Posterior cingulate gyrus (tissue), 11 donors: ENCODE results near the gene ADGRF5.
A peak's percentile ranks its signal among the peaks of the same experiment; 100 is the strongest.

ENCODE experiments used
- DNase-seq, 10 donors: peaks; one replicate each; pipeline versions ENCODE4 v3.0.0 to v3.0.0-alpha.2; 2020 to 2021; ENCODE audit warnings: mixed read lengths in 3 of 10
- intact Hi-C: fragments of 100-400 bp; cut with DNase I; formaldehyde crosslinking; loops from one replicate; pipeline ENCODE4 v1.15.1; 2023

The ADGRF5 gene, protein sequence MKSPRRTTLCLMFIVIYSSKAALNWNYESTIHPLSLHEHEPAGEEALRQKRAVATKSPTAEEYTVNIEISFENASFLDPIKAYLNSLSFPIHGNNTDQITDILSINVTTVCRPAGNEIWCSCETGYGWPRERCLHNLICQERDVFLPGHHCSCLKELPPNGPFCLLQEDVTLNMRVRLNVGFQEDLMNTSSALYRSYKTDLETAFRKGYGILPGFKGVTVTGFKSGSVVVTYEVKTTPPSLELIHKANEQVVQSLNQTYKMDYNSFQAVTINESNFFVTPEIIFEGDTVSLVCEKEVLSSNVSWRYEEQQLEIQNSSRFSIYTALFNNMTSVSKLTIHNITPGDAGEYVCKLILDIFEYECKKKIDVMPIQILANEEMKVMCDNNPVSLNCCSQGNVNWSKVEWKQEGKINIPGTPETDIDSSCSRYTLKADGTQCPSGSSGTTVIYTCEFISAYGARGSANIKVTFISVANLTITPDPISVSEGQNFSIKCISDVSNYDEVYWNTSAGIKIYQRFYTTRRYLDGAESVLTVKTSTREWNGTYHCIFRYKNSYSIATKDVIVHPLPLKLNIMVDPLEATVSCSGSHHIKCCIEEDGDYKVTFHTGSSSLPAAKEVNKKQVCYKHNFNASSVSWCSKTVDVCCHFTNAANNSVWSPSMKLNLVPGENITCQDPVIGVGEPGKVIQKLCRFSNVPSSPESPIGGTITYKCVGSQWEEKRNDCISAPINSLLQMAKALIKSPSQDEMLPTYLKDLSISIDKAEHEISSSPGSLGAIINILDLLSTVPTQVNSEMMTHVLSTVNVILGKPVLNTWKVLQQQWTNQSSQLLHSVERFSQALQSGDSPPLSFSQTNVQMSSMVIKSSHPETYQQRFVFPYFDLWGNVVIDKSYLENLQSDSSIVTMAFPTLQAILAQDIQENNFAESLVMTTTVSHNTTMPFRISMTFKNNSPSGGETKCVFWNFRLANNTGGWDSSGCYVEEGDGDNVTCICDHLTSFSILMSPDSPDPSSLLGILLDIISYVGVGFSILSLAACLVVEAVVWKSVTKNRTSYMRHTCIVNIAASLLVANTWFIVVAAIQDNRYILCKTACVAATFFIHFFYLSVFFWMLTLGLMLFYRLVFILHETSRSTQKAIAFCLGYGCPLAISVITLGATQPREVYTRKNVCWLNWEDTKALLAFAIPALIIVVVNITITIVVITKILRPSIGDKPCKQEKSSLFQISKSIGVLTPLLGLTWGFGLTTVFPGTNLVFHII (N-terminal part only)

DNA sequence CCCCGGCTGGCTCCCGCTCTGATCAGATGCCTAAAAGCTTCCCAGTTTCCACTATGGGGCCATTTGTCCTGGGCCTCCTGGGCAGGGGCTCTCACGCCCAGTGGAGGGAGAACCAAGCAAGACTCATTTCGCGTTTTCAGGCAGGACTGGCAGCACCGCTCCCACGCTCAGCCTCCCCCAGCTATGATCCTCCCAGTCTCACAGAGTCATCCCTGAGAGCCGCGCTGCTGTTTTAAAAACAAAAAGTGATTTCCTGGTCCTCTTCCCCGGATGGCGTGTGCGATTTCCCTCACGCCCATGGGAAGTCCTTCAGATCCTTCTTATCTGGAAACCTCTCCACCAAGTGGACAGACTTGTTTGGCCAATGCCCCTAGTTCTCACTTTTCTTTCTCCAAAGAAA is at the start of gene ADGRF5:
Gene ADGRF5 (minus strand): TSS at position 208 of the 400 bp plus-strand sequence. CDS start 15,176 bp downstream, outside the sequence.
- DNase-seq = peak in 4 of 10 donors; percentile 6 to 85 (median 50)
- intact Hi-C loops = no loop called here

DNA sequence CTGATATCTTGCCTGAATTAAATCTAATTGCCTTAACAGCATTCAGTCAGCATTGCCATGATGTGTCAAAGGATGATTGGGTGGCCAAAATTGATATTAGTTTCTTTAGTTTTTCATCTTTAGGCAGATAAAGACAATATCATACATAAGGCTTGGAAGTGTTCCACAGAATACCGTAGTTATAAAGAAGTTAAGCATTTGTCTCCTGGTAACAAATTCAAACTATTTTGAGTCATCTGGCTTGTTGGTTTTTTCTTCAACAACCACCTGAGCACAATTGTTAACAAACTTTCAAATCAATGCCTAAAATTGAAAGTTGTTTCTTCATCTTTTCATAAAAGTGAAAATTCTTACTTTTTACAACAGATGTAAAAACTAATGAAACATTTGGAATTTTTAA is 47.5 kb upstream of the ADGRF5 start:
- intact Hi-C loops = no loop called here
- DNase-seq = no peak

DNA sequence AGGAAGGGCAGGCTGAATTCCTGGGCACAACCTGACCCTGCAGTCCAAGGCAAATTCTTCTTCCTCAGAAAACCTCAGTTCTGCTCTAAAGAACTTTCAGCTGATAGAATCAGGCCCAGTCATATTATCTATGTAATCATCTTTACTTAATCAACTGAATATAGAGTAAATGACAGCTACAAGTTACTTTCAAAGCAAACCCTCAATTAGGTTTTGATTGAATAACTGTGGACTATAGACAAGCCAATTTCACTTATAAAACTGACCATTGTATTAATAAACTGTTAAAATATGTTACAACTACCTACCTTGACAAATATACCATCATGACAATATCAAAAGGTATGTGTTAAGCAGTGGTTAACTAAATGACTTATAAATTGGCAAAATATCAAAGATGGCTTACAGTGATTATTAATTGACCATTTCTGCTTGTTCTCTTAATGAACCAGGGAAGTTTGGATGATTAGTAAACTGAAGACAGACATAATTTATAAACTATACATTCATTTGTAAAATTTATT is 46.1 kb upstream of the ADGRF5 start:
- DNase-seq = no peak
- intact Hi-C loops = no loop called here

DNA sequence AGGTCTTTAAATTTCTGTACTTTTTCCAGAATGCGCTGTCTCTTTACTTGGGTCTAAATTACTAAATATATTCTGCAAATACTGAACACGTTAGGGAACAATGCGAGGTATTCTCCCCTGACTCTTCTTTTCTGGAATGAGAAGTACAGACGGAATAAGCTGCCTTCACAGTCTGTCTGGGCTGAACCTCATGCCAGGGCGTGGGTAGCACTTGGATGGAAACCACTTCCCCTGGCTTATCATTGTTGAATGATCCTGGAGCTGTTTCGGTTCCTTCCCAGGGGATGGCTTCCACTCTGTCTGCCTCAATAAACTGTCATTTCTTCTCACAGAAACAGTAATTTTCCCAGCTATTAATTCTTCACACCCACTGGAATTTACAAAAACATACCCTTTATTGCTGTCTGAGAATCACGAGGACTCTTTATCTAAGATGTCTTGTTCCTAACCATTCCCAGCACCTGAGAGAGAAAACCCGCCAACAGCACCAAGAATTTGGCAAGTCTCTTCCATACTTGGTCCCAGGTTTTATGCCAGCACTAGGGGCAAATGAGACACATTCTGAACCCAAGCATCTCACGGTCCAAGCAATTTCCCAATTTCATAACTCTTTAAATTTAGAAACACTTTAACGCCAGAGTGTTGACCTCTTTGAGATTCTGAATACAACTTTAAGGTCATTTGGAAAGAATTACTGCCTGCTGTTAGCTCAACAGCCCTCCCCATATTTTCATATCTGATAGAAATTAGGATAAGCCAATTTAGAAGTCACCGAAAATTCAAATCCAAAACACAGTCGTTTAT is 43.2 kb upstream of the ADGRF5 start:
- intact Hi-C loops = no loop called here
- no peak for DNase-seq

DNA sequence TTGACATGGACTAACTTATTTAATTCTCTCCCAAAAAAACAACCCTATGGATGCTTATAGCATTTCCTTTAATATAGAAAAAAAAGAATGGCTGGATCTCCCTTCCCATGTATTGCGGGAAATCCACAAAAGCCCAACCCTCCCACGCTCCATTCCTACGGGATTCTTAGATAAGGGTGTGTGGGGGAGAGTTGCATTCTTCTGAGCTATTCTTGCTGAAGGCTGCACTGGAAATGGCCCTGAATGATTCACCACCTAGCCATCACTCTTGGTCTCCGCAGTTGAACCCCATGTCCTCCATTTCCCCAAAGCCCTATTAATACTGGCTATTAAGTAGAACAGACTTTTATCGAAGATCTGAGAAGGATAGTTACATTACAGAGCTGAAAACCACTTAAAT is 41.9 kb upstream of the ADGRF5 start:
- no peak for DNase-seq
- intact Hi-C loops = no loop called here

DNA sequence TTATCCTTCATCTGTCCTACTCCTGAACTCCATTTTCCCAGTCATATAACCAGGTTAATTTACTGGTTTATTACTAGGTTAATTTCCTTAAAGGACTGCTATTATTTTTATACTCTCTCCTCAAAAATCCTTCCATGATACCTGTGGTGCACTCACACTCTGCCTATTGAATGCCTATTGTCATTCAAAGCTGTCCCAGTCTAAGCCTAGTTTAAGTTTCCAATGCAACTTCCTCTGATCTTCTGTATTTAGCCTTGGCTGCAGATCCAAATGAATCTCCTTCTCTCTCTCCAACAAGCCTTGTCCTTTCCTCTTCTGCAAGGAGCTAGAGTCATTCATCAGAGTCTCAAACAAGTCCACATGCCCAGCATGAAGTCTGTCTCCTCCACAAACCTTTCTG is 41.3 kb upstream of the ADGRF5 start:
- DNase-seq = no peak
- intact Hi-C loops = no loop called here

DNA sequence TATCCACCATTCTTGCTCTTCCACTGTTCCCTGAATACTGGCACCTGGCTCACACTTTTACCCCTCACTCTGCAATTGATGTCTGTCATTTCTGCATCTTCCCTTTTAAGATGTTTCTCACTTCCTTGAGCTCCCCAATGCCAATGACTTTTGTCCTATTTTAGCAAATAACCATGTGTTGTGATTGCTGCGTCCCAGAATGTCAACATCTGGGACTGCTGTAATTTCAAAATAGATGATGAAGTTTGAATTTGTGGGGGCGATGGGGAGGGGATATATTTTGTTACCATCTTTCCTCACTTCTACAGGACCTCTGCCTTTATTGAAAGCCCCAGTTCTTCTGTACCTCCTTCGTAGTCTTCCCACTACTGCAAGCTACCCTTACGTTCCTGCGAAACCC is 40.0 kb upstream of the ADGRF5 start:
- intact Hi-C loops = no loop called here
- DNase-seq = no peak

DNA sequence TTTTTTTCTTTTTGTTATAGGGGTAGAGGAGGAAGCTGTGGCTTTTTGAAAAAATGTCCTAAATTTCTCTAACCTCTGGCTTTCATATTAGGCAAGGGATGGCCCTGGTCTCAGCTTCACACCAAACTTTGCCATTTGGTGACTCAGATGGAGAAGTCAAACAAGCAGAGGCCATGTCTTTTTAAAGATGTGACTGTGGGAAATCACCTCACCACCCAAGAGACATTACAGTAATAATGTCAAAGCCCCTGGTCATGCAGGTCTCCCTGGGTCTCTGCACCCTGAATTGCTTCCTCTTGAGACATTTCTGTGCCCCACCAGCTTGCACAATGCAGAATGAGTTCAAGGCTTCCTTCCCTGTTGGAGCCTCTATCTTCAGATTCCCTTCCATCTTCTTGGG is 39.5 kb upstream of the ADGRF5 start:
- DNase-seq = no peak
- intact Hi-C loops = no loop called here

DNA sequence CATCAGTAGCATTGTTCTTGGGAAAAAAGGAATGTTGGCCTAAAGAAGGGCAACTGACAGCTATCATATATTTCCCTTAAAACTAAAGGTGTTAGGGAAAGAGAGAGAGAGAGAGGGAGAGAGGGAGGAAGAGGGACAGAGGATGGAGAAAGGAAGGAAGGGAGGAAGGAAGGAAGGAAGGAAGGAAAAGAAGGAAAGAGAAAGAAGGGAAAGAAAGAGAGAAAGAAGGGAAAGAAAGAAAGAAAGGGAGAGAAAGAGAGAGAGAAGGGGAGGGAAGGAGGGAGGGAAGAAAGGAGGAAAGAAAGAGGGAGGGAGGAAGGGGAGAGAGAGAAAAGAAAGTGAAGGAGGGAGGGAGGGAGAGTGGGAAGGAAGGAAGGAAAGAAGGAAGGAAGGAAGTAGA is 37.7 kb upstream of the ADGRF5 start:
- no peak for DNase-seq
- intact Hi-C loops = no loop called here

DNA sequence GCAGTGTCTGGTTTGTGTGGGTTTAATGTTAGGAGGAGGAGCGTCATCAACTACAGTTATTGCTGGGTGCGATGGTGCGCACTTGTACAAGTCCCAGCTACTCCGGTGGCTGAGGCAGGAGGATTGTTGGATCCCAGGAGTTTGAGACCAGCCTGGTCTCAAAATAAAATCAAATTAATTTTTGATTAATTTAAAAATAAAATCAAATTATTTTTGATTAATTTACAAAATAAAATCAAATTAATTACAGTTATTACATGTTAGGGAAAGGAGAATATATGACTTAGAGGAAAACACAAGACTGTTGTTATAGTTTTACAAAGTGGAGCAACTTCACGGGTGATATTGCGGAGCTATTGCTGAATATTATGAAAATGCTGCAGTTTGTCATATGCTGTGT is 34.7 kb upstream of the ADGRF5 start:
- intact Hi-C loops = no loop called here
- DNase-seq = no peak

DNA sequence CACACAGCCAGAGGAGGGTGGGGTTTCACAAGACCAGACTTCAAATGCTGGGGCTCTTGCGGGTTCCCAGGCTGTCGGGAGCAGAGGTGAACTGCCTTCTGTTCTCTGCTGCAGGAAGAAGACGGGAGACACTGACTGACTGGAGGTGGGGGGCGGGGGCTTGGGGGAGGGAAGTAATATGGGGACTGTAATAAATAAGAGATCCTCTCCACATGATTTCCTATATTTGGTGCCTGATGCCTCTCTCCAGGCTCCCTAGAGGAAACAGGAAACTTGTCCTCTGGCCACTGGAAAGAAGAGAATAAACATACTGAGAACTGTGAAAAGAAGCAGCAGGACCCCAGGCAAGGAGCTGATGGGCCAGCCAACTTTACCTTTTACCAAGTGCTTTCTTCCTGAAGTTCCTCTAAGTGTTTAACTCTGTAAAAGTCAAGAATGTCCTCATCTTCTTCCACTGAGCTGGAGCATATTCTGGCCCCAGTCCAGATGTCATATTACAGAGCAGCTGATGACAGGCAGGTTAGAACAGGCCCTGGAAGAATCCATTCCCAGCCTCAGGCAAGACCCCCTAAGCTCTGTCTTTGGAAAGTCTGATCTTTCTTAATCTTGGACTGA is 33.2 kb upstream of the ADGRF5 start:
- intact Hi-C loops = no loop called here
- no peak for DNase-seq

DNA sequence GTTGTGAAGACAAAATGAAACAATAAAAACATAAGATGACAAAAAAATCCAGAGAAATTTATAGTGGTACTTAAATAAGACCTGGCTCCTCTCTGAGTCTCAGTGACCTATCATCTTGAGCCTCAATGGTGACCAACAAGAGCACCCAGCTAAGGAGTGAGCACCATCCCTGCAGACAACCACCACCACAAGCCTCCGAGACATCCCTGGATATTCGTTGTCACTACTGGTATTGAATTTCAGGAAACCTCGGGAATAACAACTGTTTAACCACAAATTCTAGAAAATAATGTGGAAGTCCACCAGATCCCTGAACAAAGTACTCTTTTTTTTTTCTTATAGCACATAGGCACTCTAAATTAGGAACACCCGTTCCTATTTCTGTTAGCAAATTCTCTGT is 32.2 kb upstream of the ADGRF5 start:
- DNase-seq = no peak
- intact Hi-C loops = no loop called here

DNA sequence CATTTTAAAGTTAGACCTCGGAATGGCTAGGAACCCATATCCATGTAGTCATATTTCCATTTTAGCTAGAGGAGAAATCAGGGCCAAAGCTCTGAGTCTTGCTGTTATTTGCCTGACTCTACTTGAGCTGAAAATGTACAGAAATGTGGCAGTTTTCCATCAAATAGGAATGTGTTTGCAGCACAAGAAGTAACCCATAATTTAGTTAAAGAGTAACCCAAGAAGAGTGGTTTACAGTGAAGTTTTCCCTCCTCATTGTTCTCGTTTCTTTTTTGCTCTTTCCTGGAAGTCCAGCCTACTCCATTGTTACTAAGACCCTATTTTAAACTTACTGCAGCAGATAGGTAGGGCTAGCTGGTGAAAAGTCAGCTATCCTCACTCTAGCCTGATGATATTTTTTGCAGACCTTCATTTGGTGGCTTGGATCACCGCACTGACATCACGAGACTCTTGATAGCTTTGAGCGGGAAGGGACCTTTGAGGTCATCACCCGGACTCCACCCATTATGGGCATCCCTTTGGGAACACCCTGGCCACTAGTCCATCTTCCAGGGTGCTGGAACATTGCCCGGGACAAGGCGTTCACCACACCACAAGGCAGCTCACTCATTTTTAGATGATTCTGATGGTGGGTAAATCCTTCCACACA is 28.0 kb upstream of the ADGRF5 start:
- DNase-seq = no peak
- intact Hi-C loops = no loop called here

DNA sequence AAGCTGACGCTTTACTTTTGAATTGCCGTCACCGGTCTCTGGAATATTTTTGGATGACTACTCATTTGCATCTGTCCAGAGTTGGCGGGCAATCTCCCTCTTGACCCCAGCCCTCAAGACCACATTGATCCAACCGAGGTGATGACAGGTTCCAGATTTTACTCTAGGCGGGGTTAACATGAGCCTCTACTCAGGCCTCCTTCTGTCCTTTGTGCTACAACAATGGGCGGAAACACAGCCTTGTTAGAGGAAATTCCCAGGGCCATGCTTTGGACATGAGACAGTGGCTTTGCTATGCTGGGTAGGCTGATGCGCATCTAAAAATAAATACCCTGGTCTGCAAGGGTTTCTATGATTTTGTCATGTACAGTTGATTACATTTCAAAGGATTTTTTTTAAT is 27.0 kb upstream of the ADGRF5 start:
- intact Hi-C loops = no loop called here
- DNase-seq = no peak

DNA sequence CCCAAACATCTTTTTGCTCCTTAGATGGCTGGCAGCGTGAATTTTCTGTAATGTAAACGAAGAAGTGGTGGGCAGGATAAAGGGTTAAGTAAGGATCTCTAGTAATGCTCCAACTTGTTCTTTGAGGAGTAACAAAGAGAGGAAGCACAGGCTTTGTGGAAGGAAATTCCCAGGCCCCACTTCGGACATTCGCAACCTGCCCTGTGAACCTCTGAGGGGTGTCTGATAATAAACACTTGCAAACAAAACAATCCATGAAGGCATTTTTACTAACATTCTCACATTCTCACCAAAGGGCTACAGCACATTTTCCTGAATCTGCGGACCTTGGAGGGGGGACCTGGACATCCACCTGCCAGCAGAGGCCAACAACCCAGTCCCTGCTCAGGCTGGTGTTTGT is 25.8 kb upstream of the ADGRF5 start:
- intact Hi-C loops = no loop called here
- no peak for DNase-seq

DNA sequence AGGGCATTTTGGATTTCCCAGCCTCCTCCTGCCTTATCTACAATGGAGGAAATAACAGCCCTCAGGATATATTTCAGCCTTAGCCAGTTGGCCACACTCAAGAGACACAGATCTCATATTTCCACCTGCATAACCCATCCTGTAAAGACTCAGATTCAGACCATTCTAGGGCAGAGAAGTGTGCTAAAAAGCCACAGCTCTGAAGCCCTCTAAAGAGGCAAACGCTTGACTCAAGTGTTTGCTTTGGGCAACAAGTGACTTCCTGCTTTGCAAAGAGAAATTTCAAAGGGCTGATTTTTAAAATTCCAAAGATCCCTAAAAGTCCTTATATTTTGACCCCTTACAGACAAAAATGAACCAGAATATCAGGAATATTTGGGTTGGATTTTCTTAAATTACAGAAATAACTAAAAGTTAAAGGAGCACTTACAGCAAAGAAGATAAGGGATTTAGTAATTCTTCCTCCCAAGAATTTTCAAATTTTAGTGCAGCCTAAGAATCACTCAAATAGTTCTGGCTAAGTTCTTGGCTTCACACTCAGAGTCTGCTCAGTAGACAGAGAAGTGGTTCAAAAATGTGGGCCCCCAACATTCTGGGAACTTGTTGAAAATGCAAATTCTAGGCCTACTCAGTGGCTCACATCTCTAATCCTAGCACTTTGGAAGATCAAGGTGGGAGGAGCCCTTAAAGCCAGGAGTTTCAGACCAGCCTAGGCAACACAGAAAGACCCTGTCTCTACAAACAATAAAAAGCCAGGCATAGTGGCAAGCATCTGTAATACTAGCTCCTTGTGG is 18.9 kb upstream of the ADGRF5 start:
- no peak for DNase-seq
- intact Hi-C loops = no loop called here

DNA sequence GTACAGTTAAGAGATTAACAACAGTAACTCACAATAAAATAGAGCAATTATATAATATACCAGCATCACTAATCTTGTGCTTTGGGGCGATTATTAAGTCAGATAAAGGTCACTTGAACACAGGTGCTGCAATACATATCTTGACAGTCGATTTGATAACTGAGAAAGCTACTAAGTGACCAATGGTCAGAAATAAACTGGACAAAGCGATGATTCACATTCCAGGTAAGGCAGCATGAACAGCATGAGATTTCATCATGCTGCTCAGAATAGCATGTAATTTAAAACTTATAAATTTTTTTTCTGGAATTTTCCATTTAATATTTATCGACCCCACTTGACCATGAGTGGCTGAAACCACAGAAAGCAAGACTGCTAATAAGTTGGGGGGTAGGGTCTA is 15.9 kb upstream of the ADGRF5 start:
- no peak for DNase-seq
- intact Hi-C loops = no loop called here

DNA sequence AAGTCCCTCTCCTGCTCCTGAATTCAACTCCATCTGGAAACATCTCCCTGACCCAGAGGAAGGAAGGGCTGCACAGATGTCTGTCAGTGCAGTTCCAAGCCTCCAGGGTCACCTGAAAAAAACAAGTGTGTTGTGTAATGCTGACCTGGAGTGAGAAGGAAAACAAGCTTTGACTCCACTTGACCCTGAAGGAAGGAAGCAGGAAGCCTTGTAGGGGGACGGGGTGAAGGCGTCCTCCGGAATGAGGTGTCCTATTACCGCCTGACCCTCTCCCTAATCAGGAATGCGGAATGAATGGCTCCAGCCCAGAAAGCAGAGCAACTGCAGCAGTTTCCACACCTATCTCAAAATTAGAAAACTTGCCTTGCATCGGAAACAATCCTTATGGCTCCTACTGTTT is 13.9 kb upstream of the ADGRF5 start:
- DNase-seq = no peak
- intact Hi-C loops = no loop called here
